ENCODE measurements around the gene RBM23.
A peak's percentile ranks its signal among the peaks of the same experiment; 100 is the strongest.
"Not testable (repeated sequence)": the region's sequence is repeated elsewhere in the genome, so short reads cannot be mapped to it uniquely, and the experiment has no call there.

Gene RBM23

DNA sequence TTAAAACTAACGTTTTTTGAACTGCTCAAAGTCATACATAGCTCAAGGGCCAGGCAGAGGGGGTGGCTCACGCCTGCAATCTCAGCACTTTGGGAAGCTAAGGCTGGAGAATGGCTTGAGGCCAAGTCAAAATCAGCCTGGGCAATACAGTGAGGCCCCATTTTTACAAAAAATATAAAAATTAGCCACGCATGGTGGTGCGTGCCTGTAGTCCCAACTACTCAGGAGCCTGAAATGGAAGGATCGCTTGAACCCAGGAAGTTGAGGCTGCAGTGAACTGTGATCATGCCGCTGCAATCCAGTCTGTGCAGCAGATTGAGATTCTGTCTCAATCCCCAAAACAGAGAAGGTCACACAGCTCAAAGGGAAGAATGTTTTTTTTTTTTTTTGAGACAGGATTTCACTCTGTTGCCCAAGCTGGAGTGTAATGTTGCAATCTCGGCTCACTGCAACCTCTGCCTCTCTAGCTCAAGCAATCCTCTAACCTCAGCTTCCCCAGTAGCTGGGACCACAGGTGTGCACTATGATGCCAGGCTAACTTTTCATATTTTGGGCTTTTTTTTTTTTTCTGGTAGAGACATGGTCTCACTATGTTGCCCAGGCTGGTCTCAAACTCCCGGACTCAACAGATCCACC, 2.9 kb downstream of the RBM23 start:
- no peak for DNase-seq

DNA sequence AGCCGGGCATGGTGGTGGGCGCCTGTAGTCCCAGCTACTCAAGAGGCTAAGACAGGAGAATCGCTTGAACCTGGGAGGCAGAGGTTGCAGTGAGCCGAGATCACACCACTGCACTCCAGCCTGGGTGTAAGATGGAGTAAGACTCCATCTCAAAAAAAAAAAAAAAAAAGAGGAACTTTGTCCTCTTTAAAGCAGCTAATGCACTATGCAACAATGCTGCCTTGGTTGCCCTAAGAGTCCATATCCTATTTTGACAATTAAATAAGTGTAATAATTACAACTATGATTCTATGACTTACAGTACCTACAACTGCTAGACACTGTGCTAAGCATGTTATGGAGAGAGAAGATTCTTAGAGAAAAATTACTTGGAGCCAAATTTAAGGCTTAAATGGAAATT, 4.1 kb downstream of the RBM23 start:
- not testable (repeated sequence) for DNase-seq

GRCh38 chr14:22910916-22911315, 8.0 kb downstream of the RBM23 start:
- DNase-seq, result no peak

GRCh38 chr14:22908601-22909000, 10.3 kb downstream of the RBM23 start:
- DNase-seq, result no peak

DNA sequence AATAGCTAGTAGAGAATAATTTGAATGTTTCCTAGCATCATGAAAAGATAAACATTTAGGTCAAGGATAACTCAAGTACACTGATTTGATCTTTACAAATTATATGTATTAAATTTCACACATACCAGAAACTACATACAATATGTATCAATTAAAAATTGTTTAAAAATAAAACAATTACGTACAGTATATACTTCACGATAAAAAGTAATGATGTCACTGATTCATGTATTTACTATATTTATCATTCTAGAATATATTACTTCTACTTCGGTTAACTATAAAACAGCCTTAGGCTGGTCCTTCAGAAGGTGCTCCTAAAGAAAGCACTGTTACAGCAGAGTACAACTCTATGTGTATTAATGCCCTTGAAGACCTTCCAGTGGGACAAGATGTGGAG, 11.5 kb downstream of the RBM23 start:
- no peak for DNase-seq

DNA sequence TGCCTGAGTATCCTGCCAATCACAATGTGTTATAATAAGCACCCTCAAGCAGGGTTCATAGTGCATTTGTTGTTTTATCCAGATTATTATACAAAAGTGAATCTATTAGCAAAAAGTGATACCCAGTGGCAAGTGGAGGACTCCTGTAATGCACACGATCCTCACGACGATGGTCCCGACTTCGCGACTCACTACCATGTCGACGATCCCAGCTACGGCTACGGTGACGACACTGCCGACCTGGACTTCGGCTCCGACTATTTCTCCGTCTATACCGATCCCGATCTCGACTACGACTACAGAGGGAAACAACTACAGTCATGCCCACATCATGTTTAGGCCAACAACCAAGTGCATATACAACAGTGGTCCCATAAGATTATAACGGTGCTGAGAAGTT, 12.9 kb downstream of the RBM23 start:
- no peak for DNase-seq

- no peak for DNase-seq
Measured at GRCh38 chr14:22905627-22906026, 13.3 kb downstream of the RBM23 start.

GRCh38 chr14:22903742-22904087, 15.2 kb downstream of the RBM23 start:
- DNase-seq, result no peak

GRCh38 chr14:22901799-22902198, 17.1 kb downstream of the RBM23 start:
- no peak for DNase-seq

DNA sequence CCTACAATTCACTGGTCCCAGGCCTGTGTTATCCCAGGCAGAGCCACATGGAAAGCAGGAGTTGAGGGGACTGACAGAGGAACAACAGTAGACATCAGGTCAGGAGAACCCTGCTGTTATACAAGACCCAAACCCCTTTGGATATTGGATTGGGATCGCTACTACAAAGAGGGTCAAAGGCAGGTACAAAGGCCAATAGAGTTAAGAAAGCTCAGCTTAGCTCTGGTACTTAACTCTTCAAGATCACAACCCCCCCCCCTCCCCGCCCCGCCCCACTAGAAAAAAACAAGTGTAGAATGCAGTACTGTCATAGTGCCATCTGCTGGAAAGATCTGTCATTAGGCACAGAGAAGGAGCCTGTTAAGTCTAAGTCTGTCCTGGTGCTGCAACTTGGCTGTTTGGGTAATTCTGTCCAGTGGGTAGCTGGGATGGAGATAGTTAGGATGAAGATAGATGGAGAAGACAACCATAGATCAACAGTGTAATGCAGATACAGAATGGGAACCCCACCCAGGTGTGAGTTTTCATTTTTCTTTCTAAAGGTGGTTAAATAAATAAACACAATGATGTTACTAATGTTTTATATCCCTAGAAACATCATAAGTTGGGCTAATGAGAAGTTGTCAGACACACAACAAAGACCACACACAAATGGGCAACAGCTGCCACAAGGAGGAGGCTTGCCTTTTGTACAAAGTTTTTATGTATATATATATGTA, 18.7 kb downstream of the RBM23 start:
- peak; percentile 23 to 35 for DNase-seq

- DNase-seq, result no peak
Measured at GRCh38 chr14:22898302-22899090, 20.5 kb downstream of the RBM23 start.

GRCh38 chr14:22897357-22897756, 21.6 kb downstream of the RBM23 start:
- DNase-seq, result no peak

- no peak for DNase-seq
Measured at GRCh38 chr14:22896760-22897159, 22.2 kb downstream of the RBM23 start.

- DNase-seq, result no peak
Measured at GRCh38 chr14:22896356-22896755, 22.6 kb downstream of the RBM23 start.

GRCh38 chr14:22895402-22895801, 23.5 kb downstream of the RBM23 start:
- DNase-seq, result no peak

DNA sequence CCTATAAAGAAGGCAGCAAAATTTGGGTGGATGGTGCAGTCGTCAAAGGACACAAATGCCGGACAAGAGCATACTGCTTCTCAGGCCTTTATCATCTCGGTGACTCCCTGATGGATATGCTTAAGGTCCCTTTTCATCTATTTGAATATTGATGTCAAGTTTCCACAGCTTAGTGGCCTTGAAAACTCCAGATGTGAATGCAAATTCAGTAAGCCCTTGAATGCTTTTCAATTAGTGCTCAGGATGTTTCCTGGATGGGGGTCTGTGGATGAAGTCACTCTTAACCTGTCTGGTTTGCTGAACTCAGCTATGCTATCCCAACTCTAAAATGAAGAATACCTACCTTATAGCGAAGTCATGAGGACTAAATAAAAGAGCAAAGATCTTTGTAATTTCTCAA, 25.2 kb downstream of the RBM23 start:
- DNase-seq, result no peak

GRCh38 chr14:22892488-22892887, 26.5 kb downstream of the RBM23 start:
- DNase-seq, result no peak

DNA sequence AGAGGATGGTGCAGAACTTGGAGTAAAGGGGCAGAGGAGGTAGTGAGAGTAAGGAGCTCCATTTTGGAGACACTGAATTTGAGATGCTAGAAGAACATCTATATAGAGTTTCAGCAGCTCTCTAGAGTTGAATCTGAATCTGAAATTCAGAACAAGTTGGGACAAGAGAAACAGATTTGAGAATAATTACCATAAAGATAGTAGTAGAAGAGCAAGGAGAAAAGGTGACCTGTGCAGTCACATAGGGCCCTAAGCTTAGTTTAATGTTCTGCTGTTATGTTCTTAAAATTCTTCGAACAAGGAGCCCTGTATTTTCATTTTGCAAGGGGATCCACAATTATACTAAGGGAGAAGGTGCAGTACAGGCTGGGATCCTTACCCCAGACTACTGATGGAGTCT, 28.5 kb downstream of the RBM23 start:
- no peak for DNase-seq

GRCh38 chr14:22888662-22889061, 30.3 kb downstream of the RBM23 start:
- DNase-seq, result no peak

DNA sequence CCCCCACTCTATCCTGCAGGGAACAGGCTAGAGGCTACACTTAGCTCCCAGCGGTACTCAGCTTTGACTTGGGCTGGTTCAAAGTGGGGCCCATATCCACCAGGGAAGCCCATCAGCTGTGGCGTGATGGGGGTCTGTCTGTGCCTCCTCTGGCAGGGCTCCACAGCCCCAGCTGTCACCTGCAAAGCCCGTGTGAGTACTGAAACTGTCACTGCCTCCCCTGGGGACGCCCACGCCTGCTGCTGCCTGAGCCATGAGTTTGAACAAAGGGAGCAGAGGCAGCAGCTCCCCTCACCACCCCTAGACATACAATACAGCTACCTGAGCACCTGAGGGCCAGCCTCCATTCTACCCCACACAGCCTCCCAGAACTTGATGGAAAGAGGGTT, 31.0 kb downstream of the RBM23 start:
- DNase-seq, result peak in 1 of 2 donors; percentile 36

DNA sequence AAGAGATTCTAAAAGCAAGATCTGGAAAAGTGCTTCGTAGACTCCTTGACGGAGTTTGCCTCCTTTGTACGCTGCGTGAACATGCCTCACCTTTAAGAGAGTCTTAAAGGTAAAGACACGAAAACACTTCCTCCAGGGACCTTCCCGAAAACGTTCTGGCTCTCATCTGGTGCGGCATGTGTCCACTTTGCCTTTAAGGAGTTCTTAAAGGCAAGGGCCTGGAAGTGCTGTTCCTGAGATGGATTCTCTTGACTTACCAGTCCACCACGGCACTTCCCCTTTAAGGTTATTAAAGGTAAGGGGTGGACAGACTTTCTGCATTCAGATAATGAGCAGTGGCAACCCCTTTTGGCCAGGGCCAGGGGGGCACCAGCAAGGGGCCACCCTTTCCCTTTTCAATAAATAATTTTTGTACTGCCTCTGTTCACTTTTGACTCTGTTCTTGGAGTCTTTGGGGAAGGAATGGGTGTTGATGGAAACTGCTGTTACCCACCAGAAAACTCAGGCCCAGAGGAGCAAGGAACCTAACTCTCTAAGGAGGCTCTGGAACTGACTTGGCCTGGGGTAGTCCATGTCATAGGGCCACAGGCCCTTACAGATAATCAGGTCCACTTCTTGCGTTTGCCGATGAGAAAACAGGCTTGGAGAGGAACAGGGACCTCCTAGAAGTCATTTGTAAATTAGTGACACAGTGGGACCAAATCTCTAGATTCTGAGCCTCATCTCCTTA, 31.5 kb downstream of the RBM23 start:
- DNase-seq, result peak in 1 of 2 donors; percentile 22

DNA sequence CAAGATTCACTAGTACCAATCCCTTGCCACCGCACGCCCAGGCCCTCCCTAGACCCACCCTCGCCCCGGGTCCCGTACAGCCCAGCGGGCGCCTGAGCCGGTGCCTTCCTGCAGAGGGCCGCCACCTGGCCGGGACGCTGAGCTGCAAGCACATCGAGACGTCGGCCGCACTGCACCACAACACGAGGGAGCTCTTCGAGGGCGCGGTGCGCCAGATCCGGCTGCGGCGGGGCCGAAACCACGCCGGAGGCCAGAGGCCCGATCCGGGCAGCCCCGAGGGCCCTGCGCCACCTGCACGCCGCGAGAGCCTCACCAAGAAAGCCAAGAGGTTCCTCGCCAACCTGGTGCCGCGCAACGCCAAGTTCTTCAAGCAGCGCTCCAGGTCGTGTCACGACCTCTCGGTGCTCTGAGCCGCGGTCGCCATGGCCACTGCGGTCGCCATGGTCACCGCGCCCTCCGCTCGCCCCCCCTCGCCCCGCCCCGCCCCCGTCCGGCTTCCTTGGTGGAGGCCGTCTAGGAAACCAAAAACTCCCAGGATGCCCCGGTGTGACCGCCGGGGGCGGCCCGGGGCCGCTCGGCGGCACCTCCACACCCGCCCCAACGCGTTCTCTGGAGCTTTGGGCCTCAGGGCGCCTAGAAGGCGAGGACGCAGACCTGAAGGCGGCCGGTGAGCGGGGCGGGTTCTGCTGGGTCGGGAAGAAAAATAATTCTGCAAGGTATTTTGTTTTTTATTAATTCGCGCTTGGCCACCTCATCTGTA, 32.3 kb downstream of the RBM23 start:
- peak; percentile 54 to 60 for DNase-seq

DNA sequence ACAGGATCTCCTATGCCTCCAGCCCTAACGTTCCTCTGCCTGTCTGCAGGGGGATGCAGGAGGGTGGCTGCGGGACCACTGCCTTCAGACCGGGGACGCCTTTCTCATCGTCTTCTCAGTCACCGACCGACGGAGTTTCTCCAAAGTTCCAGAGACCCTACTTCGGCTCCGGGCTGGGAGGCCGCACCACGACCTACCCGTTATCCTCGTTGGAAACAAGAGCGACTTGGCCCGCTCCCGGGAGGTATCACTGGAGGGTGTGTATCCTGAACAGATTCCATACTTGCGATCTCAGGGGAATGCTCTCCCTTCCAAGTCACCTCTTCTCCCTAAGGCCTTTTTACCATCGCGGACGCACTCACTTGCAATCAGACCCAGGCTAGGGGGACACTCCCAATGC, 33.0 kb downstream of the RBM23 start:
- no peak for DNase-seq

All from stimulated activated CD4-positive, alpha-beta T cell treated with anti-CD3 and anti-CD28 coated beads, Interleukin-2, amount 100 ng/mL, for 48 hours (primary cell).